H9 (cell line): Measurements from ENCODE around the gene RFNG. TPM values are rescaled to one million over a fixed set of nuclear protein-coding genes. Genes with fewer than 3 reads are reported as not detected.

ENCODE experiments used
- DNase-seq: peaks from one replicate; pipeline ENCODE4 v3.0.0-alpha.2; 2017
- H2AFZ ChIP-seq: one replicate; pipeline ENCODE4 v1.6.1; 2013; ENCODE audit warnings: mild to moderate bottlenecking, low read length, control low read depth, moderate library complexity
- H2AK5ac ChIP-seq: 2 replicates; pipeline ENCODE4 v1.6.1; 2013; ENCODE audit warnings: low read length, control low read depth, mixed read lengths; ENCODE audit not compliant: insufficient read length
- H2BK120ac ChIP-seq: one replicate; pipeline ENCODE4 v1.6.1; 2013; ENCODE audit warnings: low read depth, mild to moderate bottlenecking, low read length, control low read depth, inconsistent platforms; ENCODE audit not compliant: poor library complexity, severe bottlenecking
- H2BK12ac ChIP-seq: 2 replicates; pipeline ENCODE4 v1.6.1; 2013; ENCODE audit warnings: low read length, control low read depth, mixed read lengths, low read depth; ENCODE audit not compliant: insufficient read length
- H2BK15ac ChIP-seq: 2 replicates; pipeline ENCODE4 v1.6.1; 2013; ENCODE audit warnings: low read depth, low read length, control low read depth
- H2BK20ac ChIP-seq: one replicate; pipeline ENCODE4 v1.6.1; 2013; ENCODE audit warnings: low read depth, mild to moderate bottlenecking, low read length, control low read depth, inconsistent platforms; ENCODE audit not compliant: poor library complexity, severe bottlenecking
- H2BK5ac ChIP-seq: 2 replicates; pipeline ENCODE4 v1.6.1; 2013; ENCODE audit warnings: low read length, control low read depth, mixed read lengths; ENCODE audit not compliant: insufficient read length
- H3K14ac ChIP-seq: 2 replicates; pipeline ENCODE4 v1.6.1; 2013; ENCODE audit warnings: low read length, control low read depth; ENCODE audit not compliant: insufficient read depth
- H3K18ac ChIP-seq: 2 replicates; pipeline ENCODE4 v1.6.1; 2013; ENCODE audit warnings: low read depth, mild to moderate bottlenecking, mixed read lengths, low read length, control low read depth; ENCODE audit not compliant: insufficient read length
- H3K23ac ChIP-seq: 2 replicates; pipeline ENCODE4 v1.6.1; 2013; ENCODE audit warnings: low read length, control low read depth, mixed read lengths, low read depth; ENCODE audit not compliant: insufficient read length
- H3K23me2 ChIP-seq: 2 replicates; pipeline ENCODE4 v1.6.1; 2013; ENCODE audit warnings: low read depth, mild to moderate bottlenecking, mixed read lengths, low read length, control low read depth; ENCODE audit not compliant: insufficient read length, poor library complexity, severe bottlenecking
- H3K27ac ChIP-seq: 2 replicates; pipeline ENCODE4 v1.5.1; 2013; ENCODE audit warnings: low read length, control low read depth, mixed read lengths, low read depth; ENCODE audit not compliant: insufficient read length
- H3K27me3 ChIP-seq: 2 replicates; pipeline ENCODE4 v1.6.1; 2013; ENCODE audit warnings: low read length, control low read depth, inconsistent platforms; ENCODE audit not compliant: insufficient read depth
- H3K4ac ChIP-seq: 2 replicates; pipeline ENCODE4 v1.6.1; 2013; ENCODE audit warnings: low read depth, mild to moderate bottlenecking, control low read depth, inconsistent platforms, low read length, moderate library complexity
- H3K4me1 ChIP-seq: 2 replicates; pipeline ENCODE4 v1.6.1; 2013; ENCODE audit warnings: low read length, control low read depth, inconsistent platforms; ENCODE audit not compliant: insufficient read depth
- H3K4me2 ChIP-seq: 2 replicates; pipeline ENCODE4 v1.6.1; 2013; ENCODE audit warnings: low read length, control low read depth, mixed read lengths; ENCODE audit not compliant: insufficient read length, insufficient read depth
- H3K56ac ChIP-seq: 2 replicates; pipeline ENCODE4 v1.6.1; 2013; ENCODE audit warnings: low read depth, mild to moderate bottlenecking, mixed read lengths, low read length, control low read depth; ENCODE audit not compliant: insufficient read length
- H3K79me1 ChIP-seq: 2 replicates; pipeline ENCODE4 v1.6.1; 2013; ENCODE audit warnings: low read depth, mild to moderate bottlenecking, moderate library complexity, low read length, control low read depth, inconsistent platforms; ENCODE audit not compliant: insufficient read depth, poor library complexity, severe bottlenecking
- H3K79me2 ChIP-seq: 2 replicates; pipeline ENCODE4 v1.6.1; 2013; ENCODE audit warnings: low read length, control low read depth, inconsistent platforms; ENCODE audit not compliant: insufficient read depth
- H3K9ac ChIP-seq: 2 replicates; pipeline ENCODE4 v1.6.1; 2013; ENCODE audit warnings: low read length, control low read depth, mixed read lengths; ENCODE audit not compliant: insufficient read length; ENCODE audit errors: extremely low read depth
- H3K9me3 ChIP-seq: one replicate; pipeline ENCODE4 v1.6.1; 2013; ENCODE audit warnings: low read depth, low read length, inconsistent platforms; ENCODE audit not compliant: control insufficient read depth
- H3T11ph ChIP-seq: one replicate; pipeline ENCODE4 v1.6.1; 2013; ENCODE audit warnings: mild to moderate bottlenecking, low read length, control low read depth, inconsistent platforms
- H4K20me1 ChIP-seq: one replicate; pipeline ENCODE4 v1.6.1; 2013; ENCODE audit not compliant: control insufficient read depth, insufficient read length, insufficient read depth
- H4K5ac ChIP-seq: 2 replicates; pipeline ENCODE4 v1.6.1; 2013; ENCODE audit warnings: low read depth, mild to moderate bottlenecking, mixed read lengths, low read length, control low read depth; ENCODE audit not compliant: insufficient read length
- H4K8ac ChIP-seq: replicated peaks from 2 replicates; pipeline ENCODE4 v1.6.1; 2013; ENCODE audit warnings: low read length, control low read depth, mixed read lengths, low read depth; ENCODE audit not compliant: insufficient read length
- H4K91ac ChIP-seq: 2 replicates; pipeline ENCODE4 v1.6.1; 2013; ENCODE audit warnings: low read depth, mild to moderate bottlenecking, moderate library complexity, mixed read lengths, low read length, control low read depth; ENCODE audit not compliant: insufficient read length
- H3K27ac Mint-ChIP-seq, 3 experiments: 2 replicates in 2 of 3; 3 replicates in 1 of 3; pipeline ENCODE4 v1.8.0; 2020 to 2021; ENCODE audit warnings: mixed read lengths in 3 of 3, mild to moderate bottlenecking in 1 of 3, moderate library complexity in 1 of 3
- H3K27me3 Mint-ChIP-seq: 2 replicates; pipeline ENCODE4 v1.8.0; 2021; ENCODE audit warnings: low read depth, mild to moderate bottlenecking, moderate library complexity, mixed read lengths
- H3K36me3 Mint-ChIP-seq, 3 experiments: 2 replicates in 2 of 3; 3 replicates in 1 of 3; pipeline ENCODE4 v1.8.0; 2020 to 2021; ENCODE audit warnings: low read depth in 3 of 3, mixed read lengths in 3 of 3; ENCODE audit not compliant: insufficient read depth in 1 of 3
- H3K4me1 Mint-ChIP-seq, 2 experiments: 2 replicates each; pipeline ENCODE4 v1.8.0; 2020; ENCODE audit warnings: mixed read lengths in 2 of 2
- H3K4me3 Mint-ChIP-seq, 2 experiments: 2 replicates in 1 of 2; 3 replicates in 1 of 2; pipeline ENCODE4 v1.8.0; 2020 to 2021; ENCODE audit warnings: mild to moderate bottlenecking in 2 of 2, mixed read lengths in 2 of 2, moderate library complexity in 1 of 2
- H3K9me3 Mint-ChIP-seq, 2 experiments: 2 replicates in 1 of 2; 3 replicates in 1 of 2; pipeline ENCODE4 v1.8.0; 2020; ENCODE audit warnings: mild to moderate bottlenecking in 2 of 2, mixed read lengths in 2 of 2, moderate library complexity in 1 of 2
- WGBS: extraction: QIAGEN DNeasy Blood & Tissue Kit; methylation state at CpG from one replicate; pipeline ENCODE4 v1.1.7; 2013; ENCODE audit warnings: missing lambda C conversion rate, low lambda C conversion rate, mixed read lengths; ENCODE audit not compliant: insufficient read length; ENCODE audit errors: extremely low coverage; 5-methylcytosine and 5-hydroxymethylcytosine counted together
- total RNA-seq: library from RNA; stranded (reverse); gene quantifications from 2 replicates; pipeline ENCODE4 v1.2.1, GENCODE V29; 2021
- TF ChIP-seq, protein P1 (sequence below): fragments of 200-600 bp; sonication (generic); conservative IDR thresholded peaks from 3 replicates; pipeline ENCODE4 v1.8.0; 2021; ENCODE audit warnings: antibody characterized with exemption, mild to moderate bottlenecking

RFNG gene
- total RNA-seq, 1 experiment from 2014 or later: 34.0 TPM

DNA sequence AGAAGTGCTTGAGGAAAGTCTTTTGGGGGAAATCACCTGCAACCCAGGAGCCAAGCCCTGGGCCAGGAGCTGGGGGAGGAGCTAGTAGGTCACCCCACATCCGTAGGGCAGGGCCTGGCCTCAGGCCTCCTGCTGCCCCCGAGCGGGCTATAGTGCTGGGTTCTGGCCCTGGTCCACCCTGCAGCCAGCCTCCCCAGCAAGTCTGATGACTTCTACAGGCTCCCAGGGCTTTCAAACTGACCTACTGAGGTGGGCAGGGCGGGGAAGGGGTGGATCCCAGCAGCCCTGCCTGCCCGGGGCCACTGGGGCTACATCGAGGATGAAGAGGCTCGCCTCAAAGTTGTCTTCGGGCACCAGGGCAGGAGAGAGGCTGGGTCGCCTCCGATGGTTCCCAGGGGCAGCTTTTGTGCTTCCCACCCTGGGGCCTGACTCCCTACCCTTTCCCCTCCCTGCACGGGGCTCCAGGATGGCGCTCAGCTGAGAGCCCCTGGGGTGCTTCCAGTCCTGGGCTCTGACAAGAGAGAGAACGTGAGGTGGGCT is 33.9 kb downstream of the RFNG start:
- H4K5ac ChIP-seq: no peak overlapping the region
- H3K4me1 ChIP-seq: no peaks in the 10 kb centered on the region
- H3K27ac ChIP-seq: no peak overlapping the region
- no peaks in the 10 kb centered on the region for H3K27me3 ChIP-seq
- H4K20me1 ChIP-seq: no peaks in the 10 kb centered on the region
- no peaks in the 10 kb centered on the region for H3K9me3 ChIP-seq
- WGBS: no CpG with 5 or more reads among the region's 13 CpGs
- Mint-ChIP-seq H3K9me3 (no peaks in the 10 kb centered on the region), H3K36me3 (peaks cover 2 to 8% (median 3%) of the 10 kb centered on the region in 3 experiments; a peak in 4 of 7 replicates), H3K27ac (no peak overlapping the region), H3K4me1 (peaks cover 7 to 12% of the 10 kb centered on the region in 2 experiments), H3K4me3 (no peak overlapping the region), H3K27me3 (no peaks in the 10 kb centered on the region)
- H3K14ac ChIP-seq: no peak overlapping the region
- H3K56ac ChIP-seq: no peak overlapping the region
- H3K4me2 ChIP-seq: no peak overlapping the region
- no peak overlapping the region for H3K9ac ChIP-seq
- no peak overlapping the region for H4K91ac ChIP-seq
- H2BK20ac ChIP-seq: no peak overlapping the region
- H2BK5ac ChIP-seq: no peak overlapping the region
- H3T11ph ChIP-seq: no peak overlapping the region
- no peak overlapping the region for H2AFZ ChIP-seq
- no peak overlapping the region for H2BK120ac ChIP-seq
- peaks cover 5% of the 10 kb centered on the region for H3K79me1 ChIP-seq
- no peak overlapping the region for H3K4ac ChIP-seq
- no peak overlapping the region for H3K18ac ChIP-seq
- no peak for DNase-seq
- no peak overlapping the region for H4K8ac ChIP-seq
- H2BK12ac ChIP-seq: no peak overlapping the region
- no peak overlapping the region for H2AK5ac ChIP-seq
- no peak overlapping the region for H2BK15ac ChIP-seq
- no peak overlapping the region for H3K23ac ChIP-seq
- TF ChIP-seq, protein P1, sequence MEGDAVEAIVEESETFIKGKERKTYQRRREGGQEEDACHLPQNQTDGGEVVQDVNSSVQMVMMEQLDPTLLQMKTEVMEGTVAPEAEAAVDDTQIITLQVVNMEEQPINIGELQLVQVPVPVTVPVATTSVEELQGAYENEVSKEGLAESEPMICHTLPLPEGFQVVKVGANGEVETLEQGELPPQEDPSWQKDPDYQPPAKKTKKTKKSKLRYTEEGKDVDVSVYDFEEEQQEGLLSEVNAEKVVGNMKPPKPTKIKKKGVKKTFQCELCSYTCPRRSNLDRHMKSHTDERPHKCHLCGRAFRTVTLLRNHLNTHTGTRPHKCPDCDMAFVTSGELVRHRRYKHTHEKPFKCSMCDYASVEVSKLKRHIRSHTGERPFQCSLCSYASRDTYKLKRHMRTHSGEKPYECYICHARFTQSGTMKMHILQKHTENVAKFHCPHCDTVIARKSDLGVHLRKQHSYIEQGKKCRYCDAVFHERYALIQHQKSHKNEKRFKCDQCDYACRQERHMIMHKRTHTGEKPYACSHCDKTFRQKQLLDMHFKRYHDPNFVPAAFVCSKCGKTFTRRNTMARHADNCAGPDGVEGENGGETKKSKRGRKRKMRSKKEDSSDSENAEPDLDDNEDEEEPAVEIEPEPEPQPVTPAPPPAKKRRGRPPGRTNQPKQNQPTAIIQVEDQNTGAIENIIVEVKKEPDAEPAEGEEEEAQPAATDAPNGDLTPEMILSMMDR: no peak
- no peaks in the 10 kb centered on the region for H3K79me2 ChIP-seq
- peaks cover 5% of the 10 kb centered on the region for H3K23me2 ChIP-seq
